Fibroblast of peridontal ligament (primary cell): ENCODE measurements around the gene ZPLD1.

ENCODE experiments used
- DNase-seq: peaks from one replicate; pipeline ENCODE4 v3.0.0-alpha.2; 2010; ENCODE audit errors: extremely low read depth

Gene ZPLD1

GRCh38 chr3:102466001-102466400 lies 31.2 kb downstream of the ZPLD1 start:
- no peak for DNase-seq

GRCh38 chr3:102470066-102470465 lies 35.3 kb downstream of the ZPLD1 start:
- DNase-seq = no peak

- no peak for DNase-seq
These were observed 36.2 kb downstream of the ZPLD1 start for GRCh38 chr3:102471001-102471400.

DNA sequence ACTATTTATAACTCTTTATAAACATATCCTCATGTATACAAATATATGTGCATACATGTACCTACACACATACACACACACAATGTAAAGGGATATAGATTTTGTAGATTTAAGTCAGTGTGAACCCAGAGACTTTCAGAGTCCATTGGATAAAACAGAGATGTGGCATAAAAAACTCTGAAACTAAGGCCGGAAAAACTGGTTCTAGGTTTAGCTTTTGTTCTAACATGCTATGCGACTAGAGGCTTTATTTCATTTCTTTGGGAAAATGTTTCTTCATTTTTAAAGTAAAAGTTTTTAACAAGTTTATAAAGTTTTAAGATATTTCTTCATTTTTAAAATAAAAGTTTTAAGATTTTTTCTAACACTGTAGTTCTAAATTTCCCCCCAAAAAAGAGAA lies 36.7 kb downstream of the ZPLD1 start:
- no peak for DNase-seq

GRCh38 chr3:102473648-102474047 lies 38.8 kb downstream of the ZPLD1 start:
- no peak for DNase-seq

DNA sequence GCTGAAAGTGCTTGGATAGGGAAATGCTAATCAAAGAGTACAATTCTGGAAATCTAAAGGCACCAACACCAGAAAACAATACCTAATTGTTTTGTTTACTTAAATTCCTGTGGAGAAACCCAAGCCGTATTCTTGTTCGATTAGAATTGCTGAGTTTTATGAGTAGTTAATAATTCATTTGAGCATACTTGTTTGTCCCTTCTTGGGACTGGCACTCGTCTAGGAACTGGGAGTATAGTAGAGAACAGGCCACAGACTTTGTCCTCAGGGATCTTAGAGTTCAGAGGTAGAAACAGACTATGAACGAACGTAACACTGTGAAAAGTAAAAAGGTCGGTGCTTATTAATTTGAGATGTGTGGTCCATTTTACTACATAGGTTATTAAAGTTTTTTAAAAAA lies 39.4 kb downstream of the ZPLD1 start:
- no peak for DNase-seq

- no peak for DNase-seq
These were observed 41.4 kb downstream of the ZPLD1 start for GRCh38 chr3:102476198-102476597.

DNA sequence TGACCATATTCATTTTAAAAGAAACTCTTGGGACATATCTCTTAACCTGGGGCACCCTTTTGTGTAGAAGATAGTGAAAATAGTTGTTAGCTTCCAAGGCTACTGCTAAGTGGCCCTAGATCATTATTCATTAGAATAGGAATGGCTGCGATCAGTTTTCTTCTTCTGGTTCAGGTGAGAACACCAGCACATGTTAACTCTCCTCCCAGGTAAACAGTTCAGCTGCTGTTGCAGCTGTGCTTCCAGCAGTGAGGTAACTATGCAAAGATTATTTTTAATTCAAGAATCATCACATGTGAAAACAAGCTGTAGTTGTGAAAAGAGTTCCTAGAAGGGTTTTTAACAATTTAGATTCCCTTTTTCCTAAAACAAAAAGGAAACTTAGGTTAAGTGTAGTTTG lies 43.3 kb downstream of the ZPLD1 start:
- no peak for DNase-seq

DNA sequence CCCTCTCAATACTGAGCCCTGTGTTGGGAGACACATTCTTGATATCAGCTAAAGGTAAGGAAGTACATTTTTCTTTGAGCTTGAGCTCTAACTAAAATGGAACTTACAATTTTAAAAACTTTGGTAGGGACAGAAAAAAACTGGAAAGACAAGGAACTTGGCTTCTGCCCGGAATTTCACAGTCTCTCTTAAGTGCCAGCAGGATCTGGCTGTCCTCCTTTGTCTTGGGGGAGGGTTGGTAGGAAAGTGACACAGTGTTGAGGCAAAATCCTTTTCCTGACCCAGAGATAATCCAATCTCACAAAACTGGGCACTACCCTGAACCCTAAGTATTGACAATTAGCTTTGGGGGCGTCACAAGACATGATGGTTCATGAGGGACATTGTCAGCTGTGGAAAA lies 45.3 kb downstream of the ZPLD1 start:
- DNase-seq = no peak

- no peak for DNase-seq
These were observed 46.2 kb downstream of the ZPLD1 start for GRCh38 chr3:102481050-102481449.

- no peak for DNase-seq
These were observed 48.7 kb downstream of the ZPLD1 start for GRCh38 chr3:102483556-102483955.

- DNase-seq = no peak
These were observed 49.5 kb downstream of the ZPLD1 start for GRCh38 chr3:102484363-102484762.

DNA sequence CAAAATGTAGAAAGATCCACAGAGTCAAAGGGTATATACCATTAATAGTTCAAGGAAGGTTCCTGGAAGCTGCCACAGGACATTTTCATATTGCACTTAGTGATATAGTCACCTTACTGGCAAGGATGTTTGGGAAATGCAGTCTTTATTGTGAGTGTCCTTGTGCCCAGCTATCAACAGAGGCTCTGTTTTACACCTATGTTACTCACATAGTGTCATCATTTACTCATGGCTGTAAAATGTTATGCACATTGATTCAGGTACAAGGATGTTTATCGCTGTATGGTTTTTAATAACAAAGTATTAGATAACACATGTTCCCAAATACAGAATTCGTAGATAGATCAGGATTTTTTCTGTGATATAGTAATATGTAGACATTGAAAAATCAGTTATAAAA lies 50.9 kb downstream of the ZPLD1 start:
- no peak for DNase-seq

DNA sequence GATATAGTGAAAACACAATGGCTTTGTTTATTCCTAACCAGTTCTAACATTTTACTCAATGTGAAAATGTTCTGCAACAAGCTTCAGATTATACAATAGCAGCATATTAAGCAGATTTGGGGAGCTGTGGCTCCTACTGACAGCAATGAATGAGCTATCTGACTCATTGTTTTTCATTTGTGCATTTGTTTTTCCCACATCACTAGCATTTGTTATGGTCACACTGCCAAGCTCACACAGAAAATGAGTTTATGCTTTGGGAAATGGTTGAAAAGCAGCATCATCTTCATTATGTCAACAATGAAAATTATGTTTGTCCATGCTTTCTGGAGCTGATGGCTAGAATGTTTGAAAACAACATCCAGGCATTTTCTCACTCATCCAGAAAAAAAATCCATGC lies 53.5 kb downstream of the ZPLD1 start:
- DNase-seq = no peak

DNA sequence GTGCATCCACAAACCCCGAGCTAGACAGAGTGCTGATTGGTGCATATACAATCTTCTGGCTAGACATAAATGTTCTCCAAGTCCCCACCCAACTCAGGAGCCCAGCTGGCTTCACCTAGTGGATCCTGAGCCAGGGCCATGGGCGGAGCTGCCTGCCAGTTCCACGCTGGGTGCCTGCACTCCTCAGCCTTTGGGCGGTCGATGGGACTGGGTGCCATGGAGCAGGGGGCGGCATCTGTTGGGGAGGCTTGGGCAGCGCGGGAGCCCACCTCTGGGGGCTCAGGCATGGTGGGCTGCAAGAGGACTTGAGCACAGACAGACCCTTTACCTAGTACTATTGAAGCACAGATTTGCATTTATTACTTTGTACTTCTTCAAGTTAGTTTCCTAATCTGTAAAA lies 57.5 kb downstream of the ZPLD1 start:
- no peak for DNase-seq

GRCh38 chr3:102497571-102497970 lies 62.8 kb downstream of the ZPLD1 start:
- no peak for DNase-seq

GRCh38 chr3:102505542-102505941 lies 70.7 kb downstream of the ZPLD1 start:
- no peak for DNase-seq

DNA sequence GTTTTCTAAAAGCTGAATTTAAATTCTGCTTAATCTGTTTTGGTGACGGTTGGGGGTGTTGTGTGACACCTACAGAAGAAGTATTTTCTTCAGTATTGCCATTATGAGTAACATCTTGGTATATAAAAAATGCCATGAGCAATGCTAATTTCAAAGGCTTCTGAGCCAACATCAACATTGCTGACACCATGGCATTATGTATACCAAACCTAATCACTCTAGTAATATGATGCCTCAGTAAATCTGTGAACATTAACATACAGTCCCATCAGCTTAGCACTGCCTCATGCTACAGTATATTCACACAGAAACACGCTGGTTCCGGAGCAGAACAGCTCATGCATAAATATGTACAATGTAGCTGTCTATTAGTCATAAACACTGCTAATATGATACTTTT lies 75.8 kb downstream of the ZPLD1 start:
- DNase-seq = no peak

GRCh38 chr3:102511168-102511567 lies 76.4 kb downstream of the ZPLD1 start:
- no peak for DNase-seq

DNA sequence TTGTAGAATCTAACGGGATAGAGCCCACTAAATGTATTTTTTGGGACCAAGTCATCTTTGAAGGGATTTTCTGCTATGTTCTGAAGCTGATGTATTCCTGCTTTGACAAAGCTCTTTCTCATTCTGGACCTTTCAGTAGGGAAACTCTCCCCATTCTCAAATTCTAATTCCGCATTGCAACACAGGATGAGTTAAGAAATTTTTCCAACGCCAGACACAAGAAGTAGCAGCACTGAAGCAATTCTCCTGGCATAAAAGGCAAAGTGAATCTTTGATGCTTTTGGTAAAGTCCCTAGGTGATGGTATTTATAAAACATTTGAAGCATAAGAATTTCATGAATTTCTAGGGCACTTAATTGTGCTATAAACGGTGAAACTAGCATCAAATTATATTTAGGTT lies 76.8 kb downstream of the ZPLD1 start:
- DNase-seq = no peak

DNA sequence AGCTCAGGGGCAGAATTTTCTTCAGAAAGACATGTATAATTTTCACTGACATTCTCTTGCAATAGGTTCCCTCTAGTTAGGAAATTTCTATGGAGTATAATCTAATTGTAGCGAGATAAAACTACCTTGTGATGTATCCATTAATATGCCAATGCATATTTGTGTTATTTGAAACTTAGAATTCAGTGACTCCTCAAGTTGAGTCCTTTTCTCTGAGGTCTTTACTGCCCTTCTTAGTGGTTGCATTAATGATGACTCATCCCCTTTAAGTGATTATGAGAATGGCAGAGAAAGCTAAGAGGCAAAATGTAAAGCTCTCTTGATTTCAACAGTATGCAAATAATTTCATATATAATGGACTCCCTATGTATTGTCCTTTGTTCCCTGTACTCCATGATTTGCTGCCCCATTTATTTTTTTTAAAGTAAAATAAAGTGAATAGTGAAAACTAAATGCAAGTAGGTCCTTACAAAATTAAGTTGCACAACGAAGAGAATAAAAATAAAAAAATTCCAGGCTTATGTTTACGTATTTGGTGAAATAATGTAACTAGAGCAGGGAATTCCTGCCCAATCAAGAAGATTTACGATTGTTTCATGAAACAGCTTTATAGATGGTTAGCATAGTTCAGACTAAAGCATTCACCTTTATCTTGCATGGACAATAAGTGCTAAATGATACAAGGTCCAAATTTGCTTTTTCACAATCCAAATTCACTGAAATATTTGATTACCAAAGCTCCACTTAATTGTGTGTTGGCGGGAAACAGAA lies 78.1 kb downstream of the ZPLD1 start:
- no peak for DNase-seq

DNA sequence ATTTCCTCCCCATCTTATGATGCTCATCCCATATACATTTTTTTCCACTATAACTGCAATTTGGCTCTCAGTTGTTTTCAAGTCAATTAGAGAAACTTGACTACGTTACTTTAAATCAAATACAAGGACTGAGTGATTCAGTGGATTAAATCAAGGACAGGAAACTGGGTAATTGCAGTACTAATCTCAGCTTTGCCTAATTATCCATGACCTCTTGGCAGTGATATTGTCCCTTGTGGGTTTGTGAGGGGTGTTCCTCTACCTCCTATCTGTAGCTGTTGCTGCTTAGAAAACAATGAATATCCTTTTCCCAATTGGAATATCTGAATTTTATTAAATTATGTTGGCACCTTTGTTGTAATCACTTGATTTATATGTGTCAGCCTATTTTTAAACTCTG lies 79.4 kb downstream of the ZPLD1 start:
- DNase-seq = no peak

DNA sequence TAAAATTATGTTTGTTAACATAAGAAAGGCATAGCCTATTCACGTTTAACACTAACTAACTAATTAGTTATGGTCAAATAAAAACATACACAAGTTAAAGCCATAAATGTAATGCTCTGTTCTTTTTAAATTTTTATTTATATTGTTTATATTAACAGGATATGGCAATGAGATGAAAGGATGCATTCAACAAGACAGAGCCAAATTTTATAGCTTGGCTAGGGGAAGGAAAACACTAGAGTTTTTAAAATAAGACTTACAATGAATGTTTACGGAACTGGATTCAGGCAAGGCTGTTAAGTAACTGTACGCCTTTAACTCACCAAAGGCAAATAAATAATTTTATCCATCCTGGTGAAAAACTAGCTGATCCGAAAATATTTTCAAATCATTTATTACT lies 86.4 kb downstream of the ZPLD1 start:
- no peak for DNase-seq

DNA sequence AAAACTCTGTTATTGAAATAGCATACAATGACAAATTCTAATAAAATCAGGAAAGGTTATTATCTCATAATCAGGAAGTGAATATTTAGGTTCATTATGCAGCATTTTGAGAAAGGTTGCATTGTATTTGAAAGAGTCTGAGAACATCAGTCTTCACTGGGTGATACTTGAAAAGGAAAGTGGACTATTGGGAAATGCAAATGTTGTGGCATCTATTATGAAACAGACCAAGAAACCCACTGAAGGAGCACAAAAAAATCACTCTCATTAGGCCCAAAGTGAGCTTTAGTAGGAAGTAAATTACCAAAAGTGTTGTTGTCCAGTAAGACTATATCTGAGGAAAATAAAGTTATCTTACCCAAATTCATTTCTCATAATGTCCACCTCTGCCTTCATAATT lies 90.8 kb downstream of the ZPLD1 start:
- DNase-seq = no peak
